Measurements from ENCODE around the gene FBXO34. TPM values are rescaled to one million over a fixed set of nuclear protein-coding genes. Genes with fewer than 3 reads are reported as not detected.

The FBXO34 gene
- total and polyA plus RNA-seq, 9 of the 15 experiments (the other 6 are each of a cell fraction or from before 2014, with no cell fraction given), result 6.3 to 24.9 (median 16.2) TPM

DNA sequence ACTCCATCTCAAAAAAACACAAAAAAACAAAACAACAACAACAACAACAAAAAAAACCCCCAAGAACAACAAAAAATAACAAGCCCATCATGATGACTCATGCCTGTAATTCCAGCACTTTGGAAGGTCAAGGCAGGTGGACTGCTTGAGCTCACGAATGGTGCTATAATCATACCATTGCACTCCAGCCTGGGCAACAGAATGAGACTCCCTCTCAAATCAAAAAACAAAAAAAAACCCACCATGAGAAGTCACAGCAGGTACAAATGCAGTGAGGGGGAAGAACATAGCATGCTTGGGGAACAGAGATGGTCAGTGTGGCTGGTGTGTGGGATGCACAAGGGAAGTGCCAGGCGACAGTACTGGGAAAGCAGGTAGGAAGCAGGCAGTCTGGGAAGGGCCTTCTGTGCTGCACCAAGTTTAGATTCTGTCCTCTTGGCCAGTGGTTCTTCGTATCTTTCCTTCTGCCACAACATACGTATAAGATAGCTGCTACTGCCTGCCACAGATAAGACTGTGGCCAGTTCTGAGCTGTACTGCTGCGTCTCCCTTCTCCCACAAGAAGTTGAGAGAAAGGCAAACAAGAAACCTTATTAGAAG is 112.4 kb downstream of the FBXO34 start (continued):
- TF ChIP-seq NFRKB (IDR thresholded peaks at IDR 0.05; ENCODE audit: low read depth) (no peak), HCFC1 (IDR thresholded peaks at IDR 0.05; ENCODE audit: low read depth, low read length) (no peak), ETV1 (tag; conservative IDR thresholded peaks at IDR 0.05; ENCODE audit: low read depth) (0 out of 2 replicates have a peak, but pooled peaks have one; percentile 22), ZNF445 (CRISPR knock-in tag; IDR thresholded peaks at IDR 0.05; ENCODE audit: low read depth) (no peak), TBL1XR1 (IDR thresholded peaks at IDR 0.05; ENCODE audit: low read length in 2 of 2) (no peak; a peak in 1 of 4 replicates), HDGF (IDR thresholded peaks at IDR 0.05) (0 out of 2 replicates have a peak, but pooled peaks have one; percentile 11), ZNF232 (CRISPR knock-in tag; IDR thresholded peaks at IDR 0.05) (no peak), ZFP1 (CRISPR knock-in tag; IDR thresholded peaks at IDR 0.05) (no peak), ZNF551 (CRISPR knock-in tag; IDR thresholded peaks at IDR 0.05) (no peak), ARID1B (IDR thresholded peaks at IDR 0.05) (peak; percentile 97), TGIF2 (CRISPR knock-in tag; IDR thresholded peaks at IDR 0.05) (no peak)
- TF ChIP-seq, protein P1, sequence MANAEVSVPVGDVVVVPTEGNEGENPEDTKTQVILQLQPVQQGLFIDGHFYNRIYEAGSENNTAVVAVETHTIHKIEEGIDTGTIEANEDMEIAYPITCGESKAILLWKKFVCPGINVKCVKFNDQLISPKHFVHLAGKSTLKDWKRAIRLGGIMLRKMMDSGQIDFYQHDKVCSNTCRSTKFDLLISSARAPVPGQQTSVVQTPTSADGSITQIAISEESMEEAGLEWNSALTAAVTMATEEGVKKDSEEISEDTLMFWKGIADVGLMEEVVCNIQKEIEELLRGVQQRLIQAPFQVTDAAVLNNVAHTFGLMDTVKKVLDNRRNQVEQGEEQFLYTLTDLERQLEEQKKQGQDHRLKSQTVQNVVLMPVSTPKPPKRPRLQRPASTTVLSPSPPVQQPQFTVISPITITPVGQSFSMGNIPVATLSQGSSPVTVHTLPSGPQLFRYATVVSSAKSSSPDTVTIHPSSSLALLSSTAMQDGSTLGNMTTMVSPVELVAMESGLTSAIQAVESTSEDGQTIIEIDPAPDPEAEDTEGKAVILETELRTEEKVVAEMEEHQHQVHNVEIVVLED (CRISPR knock-in tag; IDR thresholded peaks at IDR 0.05), result no peak
- TF ChIP-seq, protein P2, sequence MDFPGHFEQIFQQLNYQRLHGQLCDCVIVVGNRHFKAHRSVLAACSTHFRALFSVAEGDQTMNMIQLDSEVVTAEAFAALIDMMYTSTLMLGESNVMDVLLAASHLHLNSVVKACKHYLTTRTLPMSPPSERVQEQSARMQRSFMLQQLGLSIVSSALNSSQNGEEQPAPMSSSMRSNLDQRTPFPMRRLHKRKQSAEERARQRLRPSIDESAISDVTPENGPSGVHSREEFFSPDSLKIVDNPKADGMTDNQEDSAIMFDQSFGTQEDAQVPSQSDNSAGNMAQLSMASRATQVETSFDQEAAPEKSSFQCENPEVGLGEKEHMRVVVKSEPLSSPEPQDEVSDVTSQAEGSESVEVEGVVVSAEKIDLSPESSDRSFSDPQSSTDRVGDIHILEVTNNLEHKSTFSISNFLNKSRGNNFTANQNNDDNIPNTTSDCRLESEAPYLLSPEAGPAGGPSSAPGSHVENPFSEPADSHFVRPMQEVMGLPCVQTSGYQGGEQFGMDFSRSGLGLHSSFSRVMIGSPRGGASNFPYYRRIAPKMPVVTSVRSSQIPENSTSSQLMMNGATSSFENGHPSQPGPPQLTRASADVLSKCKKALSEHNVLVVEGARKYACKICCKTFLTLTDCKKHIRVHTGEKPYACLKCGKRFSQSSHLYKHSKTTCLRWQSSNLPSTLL (IDR thresholded peaks at IDR 0.05), result no peak
- TF ChIP-seq, protein P3, sequence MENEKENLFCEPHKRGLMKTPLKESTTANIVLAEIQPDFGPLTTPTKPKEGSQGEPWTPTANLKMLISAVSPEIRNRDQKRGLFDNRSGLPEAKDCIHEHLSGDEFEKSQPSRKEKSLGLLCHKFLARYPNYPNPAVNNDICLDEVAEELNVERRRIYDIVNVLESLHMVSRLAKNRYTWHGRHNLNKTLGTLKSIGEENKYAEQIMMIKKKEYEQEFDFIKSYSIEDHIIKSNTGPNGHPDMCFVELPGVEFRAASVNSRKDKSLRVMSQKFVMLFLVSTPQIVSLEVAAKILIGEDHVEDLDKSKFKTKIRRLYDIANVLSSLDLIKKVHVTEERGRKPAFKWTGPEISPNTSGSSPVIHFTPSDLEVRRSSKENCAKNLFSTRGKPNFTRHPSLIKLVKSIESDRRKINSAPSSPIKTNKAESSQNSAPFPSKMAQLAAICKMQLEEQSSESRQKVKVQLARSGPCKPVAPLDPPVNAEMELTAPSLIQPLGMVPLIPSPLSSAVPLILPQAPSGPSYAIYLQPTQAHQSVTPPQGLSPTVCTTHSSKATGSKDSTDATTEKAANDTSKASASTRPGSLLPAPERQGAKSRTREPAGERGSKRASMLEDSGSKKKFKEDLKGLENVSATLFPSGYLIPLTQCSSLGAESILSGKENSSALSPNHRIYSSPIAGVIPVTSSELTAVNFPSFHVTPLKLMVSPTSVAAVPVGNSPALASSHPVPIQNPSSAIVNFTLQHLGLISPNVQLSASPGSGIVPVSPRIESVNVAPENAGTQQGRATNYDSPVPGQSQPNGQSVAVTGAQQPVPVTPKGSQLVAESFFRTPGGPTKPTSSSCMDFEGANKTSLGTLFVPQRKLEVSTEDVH (IDR thresholded peaks at IDR 0.05; ENCODE audit: low read depth, partially characterized antibody), result no peak
- TF ChIP-seq, protein P4, sequence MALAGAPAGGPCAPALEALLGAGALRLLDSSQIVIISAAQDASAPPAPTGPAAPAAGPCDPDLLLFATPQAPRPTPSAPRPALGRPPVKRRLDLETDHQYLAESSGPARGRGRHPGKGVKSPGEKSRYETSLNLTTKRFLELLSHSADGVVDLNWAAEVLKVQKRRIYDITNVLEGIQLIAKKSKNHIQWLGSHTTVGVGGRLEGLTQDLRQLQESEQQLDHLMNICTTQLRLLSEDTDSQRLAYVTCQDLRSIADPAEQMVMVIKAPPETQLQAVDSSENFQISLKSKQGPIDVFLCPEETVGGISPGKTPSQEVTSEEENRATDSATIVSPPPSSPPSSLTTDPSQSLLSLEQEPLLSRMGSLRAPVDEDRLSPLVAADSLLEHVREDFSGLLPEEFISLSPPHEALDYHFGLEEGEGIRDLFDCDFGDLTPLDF (CRISPR knock-in tag; IDR thresholded peaks at IDR 0.05), result no peak
- TF ChIP-seq, protein P5, sequence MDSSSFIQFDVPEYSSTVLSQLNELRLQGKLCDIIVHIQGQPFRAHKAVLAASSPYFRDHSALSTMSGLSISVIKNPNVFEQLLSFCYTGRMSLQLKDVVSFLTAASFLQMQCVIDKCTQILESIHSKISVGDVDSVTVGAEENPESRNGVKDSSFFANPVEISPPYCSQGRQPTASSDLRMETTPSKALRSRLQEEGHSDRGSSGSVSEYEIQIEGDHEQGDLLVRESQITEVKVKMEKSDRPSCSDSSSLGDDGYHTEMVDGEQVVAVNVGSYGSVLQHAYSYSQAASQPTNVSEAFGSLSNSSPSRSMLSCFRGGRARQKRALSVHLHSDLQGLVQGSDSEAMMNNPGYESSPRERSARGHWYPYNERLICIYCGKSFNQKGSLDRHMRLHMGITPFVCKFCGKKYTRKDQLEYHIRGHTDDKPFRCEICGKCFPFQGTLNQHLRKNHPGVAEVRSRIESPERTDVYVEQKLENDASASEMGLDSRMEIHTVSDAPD (CRISPR knock-in tag; IDR thresholded peaks at IDR 0.05), result no peak
- TF ChIP-seq, protein P6, sequence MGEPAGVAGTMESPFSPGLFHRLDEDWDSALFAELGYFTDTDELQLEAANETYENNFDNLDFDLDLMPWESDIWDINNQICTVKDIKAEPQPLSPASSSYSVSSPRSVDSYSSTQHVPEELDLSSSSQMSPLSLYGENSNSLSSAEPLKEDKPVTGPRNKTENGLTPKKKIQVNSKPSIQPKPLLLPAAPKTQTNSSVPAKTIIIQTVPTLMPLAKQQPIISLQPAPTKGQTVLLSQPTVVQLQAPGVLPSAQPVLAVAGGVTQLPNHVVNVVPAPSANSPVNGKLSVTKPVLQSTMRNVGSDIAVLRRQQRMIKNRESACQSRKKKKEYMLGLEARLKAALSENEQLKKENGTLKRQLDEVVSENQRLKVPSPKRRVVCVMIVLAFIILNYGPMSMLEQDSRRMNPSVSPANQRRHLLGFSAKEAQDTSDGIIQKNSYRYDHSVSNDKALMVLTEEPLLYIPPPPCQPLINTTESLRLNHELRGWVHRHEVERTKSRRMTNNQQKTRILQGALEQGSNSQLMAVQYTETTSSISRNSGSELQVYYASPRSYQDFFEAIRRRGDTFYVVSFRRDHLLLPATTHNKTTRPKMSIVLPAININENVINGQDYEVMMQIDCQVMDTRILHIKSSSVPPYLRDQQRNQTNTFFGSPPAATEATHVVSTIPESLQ (CRISPR knock-in tag; IDR thresholded peaks at IDR 0.05), result no peak
